Activated T-cell treated with anti-CD3 and anti-CD28 coated beads, Interleukin-2, amount 50 U/mL, for 72 hours (primary cell): ENCODE results near the gene WNT8B. TPM values are rescaled to one million over a fixed set of nuclear protein-coding genes. Genes with fewer than 3 reads are reported as not detected.

Experiments used
- ATAC-seq, 2 donors: fragments of 150-1000 bp; cut with Tn5 transposase; replicated peaks in 1 of 2; 2 replicates each; pipeline ENCODE4 v1.10.0; 2021; ENCODE audit warnings: moderate library complexity in 2 of 2, mild to moderate bottlenecking in 1 of 2
- DNase-seq, 2 donors: peaks; one replicate each; pipeline ENCODE4 v3.0.0; 2021 to 2022; ENCODE audit warnings: mixed read lengths in 1 of 2
- H3K27ac Mint-ChIP-seq: one replicate; pipeline ENCODE4 v1.8.0; 2022; ENCODE audit warnings: mild to moderate bottlenecking, moderate library complexity, mixed read lengths
- H3K27me3 Mint-ChIP-seq: one replicate; pipeline ENCODE4 v1.8.0; 2022; ENCODE audit warnings: low read depth, mixed read lengths
- H3K36me3 Mint-ChIP-seq, 2 donors: one replicate each; pipeline ENCODE4 v1.8.0; 2022; ENCODE audit warnings: mixed read lengths in 2 of 2, mild to moderate bottlenecking in 1 of 2; ENCODE audit not compliant: insufficient read depth in 2 of 2
- H3K4me1 Mint-ChIP-seq: one replicate; pipeline ENCODE4 v1.8.0; 2022; ENCODE audit warnings: low read depth, mixed read lengths
- H3K4me3 Mint-ChIP-seq, 2 donors: one replicate each; pipeline ENCODE4 v1.8.0; 2022; ENCODE audit warnings: mild to moderate bottlenecking in 2 of 2, mixed read lengths in 2 of 2, moderate library complexity in 2 of 2
- H3K9me3 Mint-ChIP-seq, 2 donors: one replicate each; pipeline ENCODE4 v1.8.0; 2022; ENCODE audit warnings: mixed read lengths in 2 of 2
- total RNA-seq, 2 donors: library from RNA; stranded (reverse); gene quantifications; one replicate each; pipeline ENCODE4 v1.2.3, GENCODE V29; 2022

The WNT8B gene
- total RNA-seq, 2 donors from 2014 or later = 0.14 to 0.22 TPM

- no peaks in the 10 kb centered on the region for H3K9me3 Mint-ChIP-seq
- H3K27me3 Mint-ChIP-seq = peaks cover 9% of the 10 kb centered on the region
- DNase-seq = no peak
- no peaks in the 10 kb centered on the region for H3K36me3 Mint-ChIP-seq
- ATAC-seq = no peak
- no peak overlapping the region for H3K27ac Mint-ChIP-seq
- no peak overlapping the region for H3K4me3 Mint-ChIP-seq
- H3K4me1 Mint-ChIP-seq = no peaks in the 10 kb centered on the region
These were observed 6.2 kb downstream of the WNT8B start for GRCh38 chr10:100468978-100469377.

DNA sequence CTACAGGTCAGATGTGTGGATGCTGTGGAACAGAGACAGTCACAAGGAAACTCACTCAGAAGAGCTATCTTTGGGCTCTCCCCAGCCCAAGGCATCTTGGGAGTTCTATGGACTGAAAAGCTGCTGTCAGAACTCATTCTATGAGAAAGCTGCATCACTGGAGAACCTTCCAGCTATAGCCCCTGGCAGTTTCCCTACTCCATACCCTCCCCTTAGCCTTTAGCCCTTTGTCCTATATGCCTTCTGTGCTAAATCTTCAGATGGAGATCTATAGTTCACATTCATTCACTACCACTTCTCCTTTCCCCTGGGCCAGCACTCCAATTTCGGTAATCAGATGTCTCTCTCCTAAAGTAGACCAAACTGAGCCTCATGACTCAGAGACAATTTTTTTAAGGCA is 6.9 kb downstream of the WNT8B start:
- Mint-ChIP-seq H3K27ac (no peak overlapping the region), H3K27me3 (peaks cover 9% of the 10 kb centered on the region), H3K36me3 (no peaks in the 10 kb centered on the region), H3K4me1 (no peaks in the 10 kb centered on the region), H3K4me3 (no peak overlapping the region), H3K9me3 (no peaks in the 10 kb centered on the region)
- ATAC-seq = no peak
- DNase-seq = no peak

DNA sequence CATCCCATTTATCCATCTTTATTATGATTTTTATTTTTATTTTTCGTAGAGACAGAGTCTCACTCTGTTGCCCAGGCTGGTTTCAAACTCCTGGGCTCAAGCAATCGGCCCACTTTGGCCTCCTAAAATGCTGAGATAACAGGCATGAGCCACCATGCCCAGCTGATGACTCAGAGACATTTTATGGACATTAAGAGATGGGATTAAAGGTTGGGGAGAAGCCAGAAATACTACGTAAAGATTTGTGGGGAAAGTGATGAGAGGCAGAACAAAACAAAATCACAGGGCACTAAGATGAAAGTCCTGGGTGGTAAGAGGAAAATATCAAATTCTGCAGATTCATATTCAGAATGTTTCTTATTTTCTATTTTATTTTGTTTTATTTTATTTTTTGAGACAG is 7.6 kb downstream of the WNT8B start:
- H3K4me1 Mint-ChIP-seq = no peaks in the 10 kb centered on the region
- no peak for ATAC-seq
- H3K36me3 Mint-ChIP-seq = no peaks in the 10 kb centered on the region

GRCh38 chr10:100477970-100478369 is 15.2 kb downstream of the WNT8B start:
- Mint-ChIP-seq H3K36me3 (peaks cover 0 to 2% of the 10 kb centered on the region in 2 donors), H3K9me3 (peaks cover 0 to 2% of the 10 kb centered on the region in 2 donors), H3K4me1 (peaks cover 16% of the 10 kb centered on the region), H3K4me3 (no peak overlapping the region), H3K27me3 (peaks cover 38% of the 10 kb centered on the region), H3K27ac (no peak overlapping the region)
- ATAC-seq (no peak), DNase-seq (no peak)

More for the DNA sequence above, 7.6 kb downstream of the WNT8B start:
- Mint-ChIP-seq H3K27ac (no peak overlapping the region), H3K9me3 (no peaks in the 10 kb centered on the region), H3K4me3 (no peak overlapping the region), H3K27me3 (peaks cover 9% of the 10 kb centered on the region)
- DNase-seq = no peak

DNA sequence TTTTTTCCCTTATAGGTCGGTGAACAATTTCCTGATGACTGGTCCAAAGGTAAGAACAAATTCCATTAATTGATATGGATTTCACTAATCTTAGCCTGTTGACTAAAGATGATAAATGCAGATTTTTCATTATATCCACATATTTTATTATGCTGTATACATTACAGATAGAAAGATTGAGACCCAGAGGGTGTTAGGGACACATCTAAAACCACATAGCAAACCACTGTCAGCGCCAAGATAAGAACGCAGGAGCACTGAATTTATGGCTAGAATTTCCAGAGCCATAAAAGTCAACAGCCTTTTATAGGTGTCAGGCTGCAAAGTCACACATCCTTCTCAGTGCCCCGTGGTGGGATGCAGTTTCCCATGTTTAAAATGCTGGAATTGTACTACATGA is 16.2 kb downstream of the WNT8B start:
- Mint-ChIP-seq H3K4me1 (peaks cover 27% of the 10 kb centered on the region), H3K36me3 (peaks cover 0 to 2% of the 10 kb centered on the region in 2 donors), H3K9me3 (peaks cover 0 to 2% of the 10 kb centered on the region in 2 donors), H3K4me3 (no peak overlapping the region), H3K27ac (no peak overlapping the region), H3K27me3 (peaks cover 45% of the 10 kb centered on the region)
- DNase-seq (no peak), ATAC-seq (no peak)

GRCh38 chr10:100480002-100480401 is 17.2 kb downstream of the WNT8B start:
- Mint-ChIP-seq H3K9me3 (peaks cover 0 to 2% of the 10 kb centered on the region in 2 donors), H3K27me3 (peaks cover 45% of the 10 kb centered on the region), H3K4me3 (no peak overlapping the region), H3K4me1 (peaks cover 27% of the 10 kb centered on the region), H3K27ac (no peak overlapping the region), H3K36me3 (peaks cover 0 to 2% of the 10 kb centered on the region in 2 donors)
- no peak for DNase-seq
- ATAC-seq = no peak

DNA sequence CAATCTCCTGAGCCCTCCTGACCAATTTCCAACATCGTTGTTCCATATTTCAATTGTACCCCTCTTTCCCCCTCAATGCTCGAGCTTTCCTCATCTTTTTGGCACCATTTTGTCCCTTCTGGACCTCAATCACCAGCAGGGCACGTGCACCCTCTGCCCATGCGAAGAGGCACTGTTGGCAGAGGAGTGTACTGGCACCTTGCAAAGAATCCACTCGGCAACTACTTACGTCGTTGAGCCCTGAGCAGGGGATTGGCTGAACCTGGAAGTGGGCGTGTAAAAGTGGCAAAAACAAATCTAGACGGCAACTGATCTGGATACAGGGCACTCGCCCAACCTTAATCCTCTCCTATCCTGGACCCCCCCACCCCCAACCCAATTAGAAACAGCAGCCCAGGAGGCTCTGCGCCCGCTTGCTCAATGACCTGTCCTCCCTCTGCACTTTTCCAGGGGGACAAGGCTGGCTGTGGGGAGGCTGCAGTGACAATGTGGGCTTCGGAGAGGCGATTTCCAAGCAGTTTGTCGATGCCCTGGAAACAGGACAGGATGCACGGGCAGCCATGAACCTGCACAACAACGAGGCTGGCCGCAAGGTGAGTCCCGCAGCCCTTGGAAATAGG is 18.8 kb downstream of the WNT8B start:
- H3K36me3 Mint-ChIP-seq = peaks cover 0 to 2% of the 10 kb centered on the region in 2 donors
- DNase-seq = peak; percentile 86 to 91
- peaks cover 45% of the 10 kb centered on the region for H3K27me3 Mint-ChIP-seq
- H3K4me3 Mint-ChIP-seq = peak overlapping the region; percentile 80 to 88
- ATAC-seq = peak; percentile 93
- peaks cover 27% of the 10 kb centered on the region for H3K4me1 Mint-ChIP-seq
- H3K9me3 Mint-ChIP-seq = peaks cover 0 to 2% of the 10 kb centered on the region in 2 donors
- H3K27ac Mint-ChIP-seq = no peak overlapping the region

- no peak overlapping the region for H3K27ac Mint-ChIP-seq
- H3K36me3 Mint-ChIP-seq = peaks cover 0 to 4% of the 10 kb centered on the region in 2 donors
- ATAC-seq (peak; percentile 70 to 76), DNase-seq (peak; percentile 69 to 80)
- peaks cover 0 to 2% of the 10 kb centered on the region in 2 donors for H3K9me3 Mint-ChIP-seq
- peaks cover 45% of the 10 kb centered on the region for H3K27me3 Mint-ChIP-seq
- peak overlapping the region; percentile 80 to 88 for H3K4me3 Mint-ChIP-seq
- peaks cover 27% of the 10 kb centered on the region for H3K4me1 Mint-ChIP-seq
These were observed 19.5 kb downstream of the WNT8B start for GRCh38 chr10:100482181-100482833.

DNA sequence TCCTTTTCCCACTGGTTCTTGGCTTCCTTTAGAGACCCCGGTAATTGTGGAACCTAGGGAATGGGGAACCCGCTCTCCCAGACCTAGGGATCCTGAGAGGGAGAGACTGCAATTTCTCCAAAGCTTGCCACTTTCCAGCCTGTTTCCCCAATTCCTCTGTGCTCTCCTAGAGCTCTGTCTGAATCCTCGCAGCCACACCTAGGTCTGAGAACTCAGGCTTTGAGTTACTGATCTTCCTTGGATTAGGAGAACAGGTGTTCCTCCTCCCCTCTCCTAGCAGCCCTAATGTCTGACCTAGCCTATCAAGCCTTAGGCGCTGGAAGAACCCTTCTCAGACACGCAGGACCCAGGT is 20.0 kb downstream of the WNT8B start:
- H3K27me3 Mint-ChIP-seq = peaks cover 45% of the 10 kb centered on the region
- H3K27ac Mint-ChIP-seq = no peak overlapping the region
- no peak for DNase-seq
- peaks cover 0 to 2% of the 10 kb centered on the region in 2 donors for H3K9me3 Mint-ChIP-seq
- H3K36me3 Mint-ChIP-seq = peaks cover 0 to 4% of the 10 kb centered on the region in 2 donors
- peak in 1 of 2 donors; percentile 3 for ATAC-seq
- H3K4me3 Mint-ChIP-seq = peak overlapping the region; percentile 80 to 88
- peaks cover 27% of the 10 kb centered on the region for H3K4me1 Mint-ChIP-seq

- Mint-ChIP-seq H3K4me3 (no peak overlapping the region), H3K9me3 (peaks cover 0 to 2% of the 10 kb centered on the region in 2 donors), H3K27me3 (peaks cover 35% of the 10 kb centered on the region), H3K4me1 (peaks cover 27% of the 10 kb centered on the region), H3K36me3 (peaks cover 0 to 8% of the 10 kb centered on the region in 2 donors), H3K27ac (no peak overlapping the region)
- DNase-seq = no peak
- no peak for ATAC-seq
These were observed 21.3 kb downstream of the WNT8B start for GRCh38 chr10:100483876-100484666.

DNA sequence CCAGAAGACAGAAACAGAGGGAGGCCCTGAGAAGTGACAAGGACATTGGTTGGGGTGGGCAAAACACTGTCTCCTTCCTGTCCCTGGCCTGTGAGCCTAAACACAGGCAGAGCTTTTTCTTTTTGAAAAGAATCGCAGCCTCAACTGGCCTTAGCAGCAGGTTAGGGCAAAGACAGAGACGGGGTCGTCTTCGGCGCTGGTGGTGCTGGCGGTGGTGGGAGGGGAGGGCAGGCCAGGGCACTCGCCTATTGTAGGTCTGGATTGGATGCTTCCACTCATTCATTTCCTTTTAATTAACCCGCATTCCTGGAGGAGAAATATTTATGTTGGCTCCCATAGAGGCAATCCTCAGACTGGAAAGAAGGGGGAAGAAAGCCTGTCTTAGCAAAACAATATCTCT is 22.6 kb downstream of the WNT8B start:
- Mint-ChIP-seq H3K27me3 (peaks cover 22% of the 10 kb centered on the region), H3K4me3 (no peak overlapping the region), H3K27ac (no peak overlapping the region), H3K9me3 (peaks cover 0 to 2% of the 10 kb centered on the region in 2 donors), H3K4me1 (peaks cover 27% of the 10 kb centered on the region), H3K36me3 (peaks cover 6 to 15% of the 10 kb centered on the region in 2 donors)
- ATAC-seq (no peak), DNase-seq (no peak)

- ATAC-seq = no peak
- H3K27me3 Mint-ChIP-seq = peaks cover 16% of the 10 kb centered on the region
- no peak overlapping the region for H3K4me3 Mint-ChIP-seq
- no peak overlapping the region for H3K27ac Mint-ChIP-seq
- peaks cover 0 to 2% of the 10 kb centered on the region in 2 donors for H3K9me3 Mint-ChIP-seq
- peaks cover 27% of the 10 kb centered on the region for H3K4me1 Mint-ChIP-seq
- peaks cover 6 to 17% of the 10 kb centered on the region in 2 donors for H3K36me3 Mint-ChIP-seq
- no peak for DNase-seq
These were observed 23.1 kb downstream of the WNT8B start for GRCh38 chr10:100485801-100486495.

- H3K4me3 Mint-ChIP-seq = no peak overlapping the region
- peaks cover 15% of the 10 kb centered on the region for H3K4me1 Mint-ChIP-seq
- peaks cover 6 to 18% of the 10 kb centered on the region in 2 donors for H3K36me3 Mint-ChIP-seq
- no peak overlapping the region for H3K27ac Mint-ChIP-seq
- H3K27me3 Mint-ChIP-seq = peaks cover 9% of the 10 kb centered on the region
- DNase-seq (no peak), ATAC-seq (no peak)
- H3K9me3 Mint-ChIP-seq = no peaks in the 10 kb centered on the region
These were observed 24.7 kb downstream of the WNT8B start for GRCh38 chr10:100487529-100487928.
